ENCODE measurements around the gene DVL2. TPM values are rescaled to one million over a fixed set of nuclear protein-coding genes. Genes with fewer than 3 reads are reported as not detected.
A peak's percentile ranks its signal among the peaks of the same experiment; 100 is the strongest.
"Not testable (repeated sequence)": the region's sequence is repeated elsewhere in the genome, so short reads cannot be mapped to it uniquely, and the experiment has no call there.

DVL2 gene
- total and polyA plus RNA-seq, 8 donors, result 36.9 to 59.7 (median 52.3) TPM

GRCh38 chr17:7186241-7186640 lies 48.1 kb downstream of the DVL2 start:
- Histone ChIP-seq H3K4me3 (no peak overlapping the region), H3K36me3 (peaks cover 0 to 12% of the 10 kb centered on the region in 2 donors), H3K27ac (no peak overlapping the region), H3K27me3 (no peaks in the 10 kb centered on the region), H3K4me1 (peaks cover 0 to 9% of the 10 kb centered on the region in 2 donors), H3K9me3 (no peaks in the 10 kb centered on the region)
- DNase-seq (no peak), ATAC-seq (no peak)
- TF ChIP-seq, protein P1, sequence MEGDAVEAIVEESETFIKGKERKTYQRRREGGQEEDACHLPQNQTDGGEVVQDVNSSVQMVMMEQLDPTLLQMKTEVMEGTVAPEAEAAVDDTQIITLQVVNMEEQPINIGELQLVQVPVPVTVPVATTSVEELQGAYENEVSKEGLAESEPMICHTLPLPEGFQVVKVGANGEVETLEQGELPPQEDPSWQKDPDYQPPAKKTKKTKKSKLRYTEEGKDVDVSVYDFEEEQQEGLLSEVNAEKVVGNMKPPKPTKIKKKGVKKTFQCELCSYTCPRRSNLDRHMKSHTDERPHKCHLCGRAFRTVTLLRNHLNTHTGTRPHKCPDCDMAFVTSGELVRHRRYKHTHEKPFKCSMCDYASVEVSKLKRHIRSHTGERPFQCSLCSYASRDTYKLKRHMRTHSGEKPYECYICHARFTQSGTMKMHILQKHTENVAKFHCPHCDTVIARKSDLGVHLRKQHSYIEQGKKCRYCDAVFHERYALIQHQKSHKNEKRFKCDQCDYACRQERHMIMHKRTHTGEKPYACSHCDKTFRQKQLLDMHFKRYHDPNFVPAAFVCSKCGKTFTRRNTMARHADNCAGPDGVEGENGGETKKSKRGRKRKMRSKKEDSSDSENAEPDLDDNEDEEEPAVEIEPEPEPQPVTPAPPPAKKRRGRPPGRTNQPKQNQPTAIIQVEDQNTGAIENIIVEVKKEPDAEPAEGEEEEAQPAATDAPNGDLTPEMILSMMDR (IDR thresholded peaks at IDR 0.05), result peak in 1 of 2 donors; percentile 13
- intact Hi-C loops (cut with DNase I), result no loop called here

DNA sequence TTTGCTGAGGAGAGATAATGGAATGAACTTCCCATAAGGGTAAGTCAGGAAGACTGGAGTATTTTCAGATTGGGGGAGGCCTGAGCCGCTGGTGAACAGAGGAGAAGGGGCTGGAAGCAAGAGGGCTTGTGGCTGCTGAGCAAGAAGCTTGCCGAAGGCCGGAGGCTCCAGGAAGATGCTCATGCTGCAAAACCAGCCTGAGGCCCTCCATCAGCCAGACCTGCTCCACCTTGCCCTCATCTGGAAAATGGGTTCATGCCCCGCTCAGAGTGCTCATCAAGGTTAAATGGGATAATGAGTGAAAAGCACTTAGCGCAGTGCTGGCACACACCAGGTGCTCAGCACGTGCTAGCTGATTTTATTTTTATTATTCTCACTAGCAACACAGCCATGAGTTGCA lies 49.7 kb downstream of the DVL2 start:
- TF ChIP-seq, protein P1 (IDR thresholded peaks at IDR 0.05), result no peak
- Histone ChIP-seq H3K9me3 (no peaks in the 10 kb centered on the region), H3K27me3 (no peaks in the 10 kb centered on the region), H3K4me3 (no peak overlapping the region), H3K36me3 (no peaks in the 10 kb centered on the region), H3K27ac (no peak overlapping the region), H3K4me1 (peaks cover 0 to 9% of the 10 kb centered on the region in 2 donors)
- DNase-seq, result peak in 1 of 4 donors; percentile 18
- intact Hi-C loops (cut with DNase I), result no loop called here
- ATAC-seq, result no peak

DNA sequence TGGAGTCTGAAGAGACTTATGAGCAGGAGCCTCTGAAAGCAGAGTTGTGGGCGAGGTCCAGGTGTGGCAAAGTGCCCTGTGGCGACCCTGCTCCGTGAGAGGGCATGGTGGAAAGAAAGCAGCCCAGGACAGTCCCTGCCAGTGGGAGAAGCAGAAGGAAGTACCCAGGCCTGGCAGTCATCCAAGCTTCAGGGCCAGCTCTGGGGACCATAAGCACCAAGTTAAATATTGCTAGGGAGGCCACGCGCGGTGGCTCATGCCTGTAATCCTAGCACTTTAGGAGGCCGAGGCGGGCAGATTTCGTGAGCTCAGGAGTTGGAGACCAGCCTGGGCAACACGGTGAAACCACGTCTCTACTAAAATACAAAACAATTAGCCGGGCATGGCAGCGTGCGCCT lies 50.2 kb downstream of the DVL2 start:
- TF ChIP-seq, protein P1 (IDR thresholded peaks at IDR 0.05), result no peak
- H3K9me3 ChIP-seq, result no peaks in the 10 kb centered on the region
- peak; percentile 79 for ATAC-seq
- no peaks in the 10 kb centered on the region for H3K27me3 ChIP-seq
- no peaks in the 10 kb centered on the region for H3K36me3 ChIP-seq
- peaks cover 0 to 9% of the 10 kb centered on the region in 2 donors for H3K4me1 ChIP-seq
- intact Hi-C loops (cut with DNase I), result no loop called here
- peak in 2 of 4 donors; percentile 72 to 76 for DNase-seq
- H3K4me3 ChIP-seq, result no peak overlapping the region
- no peak overlapping the region for H3K27ac ChIP-seq

GRCh38 chr17:7183433-7184090 lies 50.8 kb downstream of the DVL2 start:
- intact Hi-C loops (cut with DNase I), result no loop called here
- peaks cover 0 to 3% of the 10 kb centered on the region in 2 donors for H3K27me3 ChIP-seq
- TF ChIP-seq, protein P1 (IDR thresholded peaks at IDR 0.05), result no peak
- no peak overlapping the region for H3K27ac ChIP-seq
- DNase-seq (peak in 1 of 4 donors; percentile 2), ATAC-seq (no peak)
- H3K4me3 ChIP-seq, result no peak overlapping the region
- H3K9me3 ChIP-seq, result no peaks in the 10 kb centered on the region
- no peaks in the 10 kb centered on the region for H3K36me3 ChIP-seq
- peaks cover 0 to 9% of the 10 kb centered on the region in 2 donors for H3K4me1 ChIP-seq

GRCh38 chr17:7182101-7182500 lies 52.2 kb downstream of the DVL2 start:
- ATAC-seq; DNase-seq; intact Hi-C loops (cut with DNase I): not testable (repeated sequence)

More at GRCh38 chr17:7182101-7182500, 52.2 kb downstream of the DVL2 start:
- Histone ChIP-seq H3K4me1 (peaks cover 7 to 21% of the 10 kb centered on the region in 2 donors), H3K27me3 (peaks cover 0 to 18% of the 10 kb centered on the region in 2 donors)
- not testable (repeated sequence) for H3K27ac ChIP-seq, H3K4me3 ChIP-seq, H3K36me3 ChIP-seq, H3K9me3 ChIP-seq

Data from left lung (tissue), 10 donors.